ENCODE results near the gene GSTCD.
"Not testable (repeated sequence)": the region's sequence is repeated elsewhere in the genome, so short reads cannot be mapped to it uniquely, and the experiment has no call there.

DNA sequence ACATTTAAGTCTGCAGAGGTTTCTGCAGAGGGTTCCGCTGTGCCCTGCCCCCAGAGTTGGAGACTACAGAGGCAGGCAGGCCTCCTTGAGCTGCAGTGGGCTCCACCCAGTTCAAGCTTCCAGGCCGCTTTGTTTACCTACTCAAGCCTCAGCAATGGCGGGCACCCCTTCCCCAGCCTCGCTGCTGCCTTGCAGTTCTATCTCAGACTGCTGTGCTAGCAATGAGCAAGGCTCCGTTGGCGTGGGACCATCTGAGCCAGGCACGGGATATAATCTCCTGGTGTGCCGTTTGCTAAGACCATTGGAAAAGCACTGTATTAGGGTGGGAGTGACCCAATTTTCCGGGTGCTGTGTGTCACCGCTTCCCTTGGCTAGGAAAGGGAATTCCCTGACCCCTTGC is 26.6 kb downstream of the GSTCD start:
- TF ChIP-seq, protein P1, sequence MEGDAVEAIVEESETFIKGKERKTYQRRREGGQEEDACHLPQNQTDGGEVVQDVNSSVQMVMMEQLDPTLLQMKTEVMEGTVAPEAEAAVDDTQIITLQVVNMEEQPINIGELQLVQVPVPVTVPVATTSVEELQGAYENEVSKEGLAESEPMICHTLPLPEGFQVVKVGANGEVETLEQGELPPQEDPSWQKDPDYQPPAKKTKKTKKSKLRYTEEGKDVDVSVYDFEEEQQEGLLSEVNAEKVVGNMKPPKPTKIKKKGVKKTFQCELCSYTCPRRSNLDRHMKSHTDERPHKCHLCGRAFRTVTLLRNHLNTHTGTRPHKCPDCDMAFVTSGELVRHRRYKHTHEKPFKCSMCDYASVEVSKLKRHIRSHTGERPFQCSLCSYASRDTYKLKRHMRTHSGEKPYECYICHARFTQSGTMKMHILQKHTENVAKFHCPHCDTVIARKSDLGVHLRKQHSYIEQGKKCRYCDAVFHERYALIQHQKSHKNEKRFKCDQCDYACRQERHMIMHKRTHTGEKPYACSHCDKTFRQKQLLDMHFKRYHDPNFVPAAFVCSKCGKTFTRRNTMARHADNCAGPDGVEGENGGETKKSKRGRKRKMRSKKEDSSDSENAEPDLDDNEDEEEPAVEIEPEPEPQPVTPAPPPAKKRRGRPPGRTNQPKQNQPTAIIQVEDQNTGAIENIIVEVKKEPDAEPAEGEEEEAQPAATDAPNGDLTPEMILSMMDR (IDR thresholded peaks at IDR 0.05): not testable (repeated sequence)
- TF ChIP-seq POLR2A (IDR thresholded peaks at IDR 0.05): not testable (repeated sequence)

All from body of pancreas (tissue), 4 donors.